Measurements from ENCODE around the gene REPS2.

REPS2 gene

GRCh38 chrX:17082831-17083230, 136.4 kb downstream of the REPS2 start:
- DNase-seq (ENCODE audit: low read depth): no peak

- no peak for DNase-seq (ENCODE audit: low read depth)
Observed at GRCh38 chrX:17086317-17086716, 139.9 kb downstream of the REPS2 start.

- no peak for DNase-seq (ENCODE audit: low read depth)
Observed at GRCh38 chrX:17095161-17095560, 148.7 kb downstream of the REPS2 start.

GRCh38 chrX:17098516-17099247, 152.2 kb downstream of the REPS2 start:
- no peak for DNase-seq (ENCODE audit: low read depth)

GRCh38 chrX:17104433-17104832, 158.0 kb downstream of the REPS2 start:
- DNase-seq (ENCODE audit: low read depth): no peak

- no peak for DNase-seq (ENCODE audit: low read depth)
Observed at GRCh38 chrX:17120816-17121215, 174.4 kb downstream of the REPS2 start.

- no peak for DNase-seq (ENCODE audit: low read depth)
Observed at GRCh38 chrX:17154001-17154400, 207.5 kb downstream of the REPS2 start.

GRCh38 chrX:17160975-17161374, 214.5 kb downstream of the REPS2 start:
- DNase-seq (ENCODE audit: low read depth): no peak

- no peak for DNase-seq (ENCODE audit: low read depth)
Observed at GRCh38 chrX:17161991-17162390, 215.5 kb downstream of the REPS2 start.

GRCh38 chrX:17164079-17164478, 217.6 kb downstream of the REPS2 start:
- no peak for DNase-seq (ENCODE audit: low read depth)

GRCh38 chrX:17164941-17165340, 218.5 kb downstream of the REPS2 start:
- no peak for DNase-seq (ENCODE audit: low read depth)

GRCh38 chrX:17167915-17168314, 221.5 kb downstream of the REPS2 start:
- no peak for DNase-seq (ENCODE audit: low read depth)

GRCh38 chrX:17170973-17171372, 224.5 kb downstream of the REPS2 start:
- DNase-seq (ENCODE audit: low read depth): no peak

- DNase-seq (ENCODE audit: low read depth): no peak
Observed at GRCh38 chrX:17174671-17175070, 228.2 kb downstream of the REPS2 start.

- DNase-seq (ENCODE audit: low read depth): no peak
Observed at GRCh38 chrX:17182317-17182716, 235.9 kb downstream of the REPS2 start.

GRCh38 chrX:17183566-17183965, 237.1 kb downstream of the REPS2 start:
- no peak for DNase-seq (ENCODE audit: low read depth)

- DNase-seq (ENCODE audit: low read depth): no peak
Observed at GRCh38 chrX:17185431-17185830, 239.0 kb downstream of the REPS2 start.

- DNase-seq (ENCODE audit: low read depth): no peak
Observed at GRCh38 chrX:17187136-17187756, 240.8 kb downstream of the REPS2 start.

GRCh38 chrX:17192106-17192505, 245.6 kb downstream of the REPS2 start:
- no peak for DNase-seq (ENCODE audit: low read depth)
